ENCODE measurements around the gene SF3A2.

DNA sequence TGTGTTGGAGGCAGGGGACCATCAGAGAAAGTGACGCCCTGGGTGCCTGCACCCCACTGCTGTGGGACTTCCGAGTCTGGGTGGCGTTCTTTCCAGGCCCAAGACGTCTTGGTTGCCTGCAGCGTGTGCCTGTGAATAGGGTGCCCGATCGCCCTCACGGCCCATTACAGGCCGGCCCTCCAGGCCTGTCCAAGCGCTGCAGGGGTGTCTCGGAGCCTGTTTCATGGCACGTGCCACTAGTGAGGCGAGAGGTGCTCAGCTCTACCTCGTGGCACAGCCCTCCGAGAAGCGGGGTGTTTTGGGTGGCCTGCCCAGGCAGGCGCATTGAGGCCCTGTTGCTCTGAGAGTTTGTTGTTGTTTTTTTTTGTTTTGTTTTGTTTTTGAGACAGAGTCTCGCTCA lies 42.8 kb upstream of the SF3A2 start:
- TF ChIP-seq, protein P1, sequence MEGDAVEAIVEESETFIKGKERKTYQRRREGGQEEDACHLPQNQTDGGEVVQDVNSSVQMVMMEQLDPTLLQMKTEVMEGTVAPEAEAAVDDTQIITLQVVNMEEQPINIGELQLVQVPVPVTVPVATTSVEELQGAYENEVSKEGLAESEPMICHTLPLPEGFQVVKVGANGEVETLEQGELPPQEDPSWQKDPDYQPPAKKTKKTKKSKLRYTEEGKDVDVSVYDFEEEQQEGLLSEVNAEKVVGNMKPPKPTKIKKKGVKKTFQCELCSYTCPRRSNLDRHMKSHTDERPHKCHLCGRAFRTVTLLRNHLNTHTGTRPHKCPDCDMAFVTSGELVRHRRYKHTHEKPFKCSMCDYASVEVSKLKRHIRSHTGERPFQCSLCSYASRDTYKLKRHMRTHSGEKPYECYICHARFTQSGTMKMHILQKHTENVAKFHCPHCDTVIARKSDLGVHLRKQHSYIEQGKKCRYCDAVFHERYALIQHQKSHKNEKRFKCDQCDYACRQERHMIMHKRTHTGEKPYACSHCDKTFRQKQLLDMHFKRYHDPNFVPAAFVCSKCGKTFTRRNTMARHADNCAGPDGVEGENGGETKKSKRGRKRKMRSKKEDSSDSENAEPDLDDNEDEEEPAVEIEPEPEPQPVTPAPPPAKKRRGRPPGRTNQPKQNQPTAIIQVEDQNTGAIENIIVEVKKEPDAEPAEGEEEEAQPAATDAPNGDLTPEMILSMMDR (IDR thresholded peaks at IDR 0.05), result no peak
- TF ChIP-seq EZH2phosphoT487 (IDR thresholded peaks at IDR 0.05) (no peak), EZH2 (IDR thresholded peaks at IDR 0.05) (no peak)
